ENCODE results near the gene TGFBR1. TPM values are rescaled to one million over a fixed set of nuclear protein-coding genes. Genes with fewer than 3 reads are reported as not detected.
A peak's percentile ranks its signal among the peaks of the same experiment; 100 is the strongest.

Gene TGFBR1
- total RNA-seq, 1 donor from 2014 or later = 78.8 TPM

DNA sequence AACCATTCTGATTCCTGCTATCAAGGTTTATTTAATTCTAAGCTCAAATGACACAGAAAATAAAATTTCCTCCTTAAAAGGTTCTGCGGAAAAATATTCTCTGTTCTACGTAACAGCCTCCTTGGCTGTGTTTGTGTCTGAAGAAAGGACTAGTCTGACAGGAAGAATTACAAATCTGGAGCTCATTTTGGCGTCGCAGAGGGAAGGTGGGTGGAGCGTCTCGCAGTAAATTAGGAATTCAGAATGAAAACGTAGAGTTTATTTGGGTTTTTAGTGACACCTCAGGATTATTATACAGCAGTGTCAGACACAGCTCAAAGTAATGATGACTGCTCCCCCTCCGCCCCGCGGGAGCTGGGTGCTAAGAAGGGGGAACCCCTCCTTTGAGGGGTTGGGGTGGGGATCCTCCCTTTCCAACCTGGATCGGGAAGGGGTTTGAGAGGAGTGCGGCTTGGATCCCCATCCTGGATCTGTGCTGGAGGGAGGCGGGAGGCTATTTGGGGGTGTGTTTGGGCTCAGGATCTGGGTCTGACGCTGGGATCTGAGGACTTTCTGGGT lies 933 bp upstream of the TGFBR1 start:
- TF ChIP-seq, protein P1, sequence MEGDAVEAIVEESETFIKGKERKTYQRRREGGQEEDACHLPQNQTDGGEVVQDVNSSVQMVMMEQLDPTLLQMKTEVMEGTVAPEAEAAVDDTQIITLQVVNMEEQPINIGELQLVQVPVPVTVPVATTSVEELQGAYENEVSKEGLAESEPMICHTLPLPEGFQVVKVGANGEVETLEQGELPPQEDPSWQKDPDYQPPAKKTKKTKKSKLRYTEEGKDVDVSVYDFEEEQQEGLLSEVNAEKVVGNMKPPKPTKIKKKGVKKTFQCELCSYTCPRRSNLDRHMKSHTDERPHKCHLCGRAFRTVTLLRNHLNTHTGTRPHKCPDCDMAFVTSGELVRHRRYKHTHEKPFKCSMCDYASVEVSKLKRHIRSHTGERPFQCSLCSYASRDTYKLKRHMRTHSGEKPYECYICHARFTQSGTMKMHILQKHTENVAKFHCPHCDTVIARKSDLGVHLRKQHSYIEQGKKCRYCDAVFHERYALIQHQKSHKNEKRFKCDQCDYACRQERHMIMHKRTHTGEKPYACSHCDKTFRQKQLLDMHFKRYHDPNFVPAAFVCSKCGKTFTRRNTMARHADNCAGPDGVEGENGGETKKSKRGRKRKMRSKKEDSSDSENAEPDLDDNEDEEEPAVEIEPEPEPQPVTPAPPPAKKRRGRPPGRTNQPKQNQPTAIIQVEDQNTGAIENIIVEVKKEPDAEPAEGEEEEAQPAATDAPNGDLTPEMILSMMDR (IDR thresholded peaks at IDR 0.05) = no peak
- no peaks in the 10 kb centered on the region for H3K9me3 ChIP-seq
- intact Hi-C loops (cut with DNase I) = no loop called here
- no peaks in the 10 kb centered on the region for H3K27me3 ChIP-seq (ENCODE audit: low read depth)
- peak overlapping the region; percentile 64 for H3K4me3 ChIP-seq
- H3K27ac ChIP-seq = peak overlapping the region; percentile 83
- DNase-seq (no peak), ATAC-seq (no peak)
- no peaks in the 10 kb centered on the region for H3K36me3 ChIP-seq
- peaks cover 39% of the 10 kb centered on the region for H3K4me1 ChIP-seq

DNA sequence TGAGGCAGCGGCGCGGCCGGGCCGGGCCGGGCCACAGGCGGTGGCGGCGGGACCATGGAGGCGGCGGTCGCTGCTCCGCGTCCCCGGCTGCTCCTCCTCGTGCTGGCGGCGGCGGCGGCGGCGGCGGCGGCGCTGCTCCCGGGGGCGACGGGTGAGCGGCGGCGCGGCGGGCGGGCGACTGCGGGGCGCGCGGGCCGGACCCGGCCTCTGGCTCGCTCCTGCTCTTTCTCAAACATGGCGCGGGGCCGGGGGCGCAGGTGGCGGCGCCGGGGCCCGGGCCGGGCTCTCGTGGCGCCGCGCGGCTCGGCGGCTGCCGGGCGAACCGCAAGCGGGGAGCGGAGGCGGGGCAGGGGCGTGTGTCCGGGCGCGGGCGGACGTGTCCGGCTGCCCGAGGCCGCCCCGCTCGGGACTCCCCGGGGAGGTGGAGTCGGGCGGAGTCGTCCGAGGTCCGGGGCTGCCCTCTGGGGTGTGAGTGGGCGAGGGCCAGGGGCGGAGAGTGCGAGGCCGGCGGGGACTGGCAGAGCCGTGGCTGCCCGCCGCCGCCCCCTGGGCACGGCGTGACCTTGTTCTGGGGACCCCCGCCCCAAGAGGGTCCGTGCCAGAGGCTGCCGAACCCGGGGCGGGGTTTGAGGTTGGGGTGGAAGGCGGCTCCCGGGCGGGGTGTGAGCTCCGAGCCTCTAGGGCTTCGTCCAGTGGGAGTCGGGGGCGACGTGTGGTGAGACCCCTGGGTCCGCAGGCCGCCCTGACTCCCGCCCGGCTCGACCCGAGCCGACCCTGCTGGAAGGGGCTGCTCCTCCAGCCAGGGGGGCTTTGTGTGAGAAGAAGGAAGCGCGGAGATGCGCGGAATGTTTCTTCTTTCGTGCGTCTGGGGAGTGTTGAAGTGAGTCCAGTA lies 485 bp downstream of the TGFBR1 start:
- Histone ChIP-seq H3K4me1 (peaks cover 52% of the 10 kb centered on the region), H3K36me3 (no peaks in the 10 kb centered on the region), H3K27ac (peak overlapping the region; percentile 91), H3K27me3 (ENCODE audit: low read depth) (no peaks in the 10 kb centered on the region), H3K9me3 (no peaks in the 10 kb centered on the region), H3K4me3 (peak overlapping the region; percentile 71)
- ATAC-seq = peak; percentile 87 to 89
- TF ChIP-seq, protein P1 (IDR thresholded peaks at IDR 0.05) = no peak
- DNase-seq = peak; percentile 91
- intact Hi-C loops (cut with DNase I) = no loop called here

DNA sequence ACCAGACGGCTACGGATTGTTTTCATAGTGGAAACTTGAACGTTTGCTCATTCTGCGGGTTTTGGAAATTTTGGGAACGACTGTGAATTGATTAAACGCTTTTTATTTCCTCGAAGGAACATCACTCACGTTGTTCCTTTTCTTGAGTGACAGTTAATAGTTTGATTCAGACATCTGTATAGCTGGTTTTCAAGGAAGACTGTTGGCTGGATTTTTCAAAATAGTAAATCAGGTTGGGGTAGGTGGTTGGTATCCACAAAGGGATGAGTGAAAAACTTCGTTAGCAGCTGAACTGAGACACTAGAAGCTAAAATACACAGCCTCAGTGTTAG lies 1.1 kb downstream of the TGFBR1 start:
- no peak for ATAC-seq
- Histone ChIP-seq H3K4me1 (peaks cover 58% of the 10 kb centered on the region), H3K27me3 (ENCODE audit: low read depth) (no peaks in the 10 kb centered on the region)

DNA sequence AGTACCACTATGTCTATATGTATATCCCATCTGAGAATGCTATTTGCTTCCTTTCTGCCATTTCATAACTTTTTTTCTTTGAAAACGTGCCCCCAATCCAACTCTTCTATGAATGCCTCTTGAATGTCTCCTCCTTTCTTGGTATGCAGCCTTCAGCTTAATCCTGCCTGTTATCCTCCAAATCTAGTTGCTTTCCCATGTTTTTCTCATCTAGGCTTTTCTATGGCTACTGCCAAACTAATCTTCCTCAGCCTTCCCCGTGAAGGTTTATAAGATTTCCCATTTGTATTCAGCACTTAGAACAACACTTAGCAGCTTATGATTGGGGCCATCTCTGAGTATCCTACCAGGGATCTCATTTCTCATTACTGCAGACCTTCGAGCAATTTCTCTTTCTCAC lies 2.5 kb downstream of the TGFBR1 start:
- DNase-seq (no peak), ATAC-seq (no peak)
- Histone ChIP-seq H3K27ac (peak overlapping the region; percentile 1), H3K9me3 (no peaks in the 10 kb centered on the region), H3K4me1 (peaks cover 73% of the 10 kb centered on the region), H3K36me3 (no peaks in the 10 kb centered on the region), H3K4me3 (peak overlapping the region; percentile 71), H3K27me3 (ENCODE audit: low read depth) (no peaks in the 10 kb centered on the region)
- TF ChIP-seq, protein P1 (IDR thresholded peaks at IDR 0.05) = no peak
- intact Hi-C loops (cut with DNase I) = no loop called here

More for the DNA sequence above, 1.1 kb downstream of the TGFBR1 start:
- DNase-seq = no peak
- Histone ChIP-seq H3K9me3 (no peaks in the 10 kb centered on the region), H3K27ac (peak overlapping the region; percentile 91), H3K4me3 (peak overlapping the region; percentile 71), H3K36me3 (no peaks in the 10 kb centered on the region)
- intact Hi-C loops (cut with DNase I) = no loop called here
- TF ChIP-seq, protein P1 (IDR thresholded peaks at IDR 0.05) = no peak

DNA sequence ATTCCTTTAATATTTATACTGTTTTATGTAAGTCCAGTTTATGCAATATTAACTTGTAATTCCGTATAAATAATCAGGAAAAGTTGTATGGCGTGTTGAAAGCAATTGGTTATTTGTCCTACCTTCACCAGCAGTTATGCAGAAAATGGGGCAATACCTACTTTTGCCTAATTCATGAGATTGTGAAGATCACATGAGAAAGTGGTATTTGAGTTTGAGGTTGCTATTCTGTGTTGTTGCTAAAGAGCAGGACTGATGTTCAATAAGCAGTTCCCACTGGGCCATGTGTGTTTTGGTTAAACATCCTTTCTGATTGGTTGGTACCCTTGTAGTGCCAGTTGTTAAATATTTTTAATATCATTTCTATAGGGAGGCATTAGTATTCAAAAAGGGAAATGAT lies 3.2 kb downstream of the TGFBR1 start:
- ATAC-seq = no peak
- Histone ChIP-seq H3K4me1 (peaks cover 79% of the 10 kb centered on the region), H3K27me3 (ENCODE audit: low read depth) (no peaks in the 10 kb centered on the region), H3K36me3 (no peaks in the 10 kb centered on the region), H3K27ac (no peak overlapping the region), H3K4me3 (peak overlapping the region; percentile 71), H3K9me3 (no peaks in the 10 kb centered on the region)
- TF ChIP-seq, protein P1 (IDR thresholded peaks at IDR 0.05) = no peak
- no peak for DNase-seq
- intact Hi-C loops (cut with DNase I) = no loop called here
